HuH-7.5 (cell line): Measurements from ENCODE around the gene ARHGAP27.
A peak's percentile ranks its signal among the peaks of the same experiment; 100 is the strongest.
"Not testable (repeated sequence)": the region's sequence is repeated elsewhere in the genome, so short reads cannot be mapped to it uniquely, and the experiment has no call there.

Source experiments
- DNase-seq: peaks from one replicate; pipeline ENCODE4 v3.0.0; 2011; ENCODE audit warnings: low spot score

Gene ARHGAP27

DNA sequence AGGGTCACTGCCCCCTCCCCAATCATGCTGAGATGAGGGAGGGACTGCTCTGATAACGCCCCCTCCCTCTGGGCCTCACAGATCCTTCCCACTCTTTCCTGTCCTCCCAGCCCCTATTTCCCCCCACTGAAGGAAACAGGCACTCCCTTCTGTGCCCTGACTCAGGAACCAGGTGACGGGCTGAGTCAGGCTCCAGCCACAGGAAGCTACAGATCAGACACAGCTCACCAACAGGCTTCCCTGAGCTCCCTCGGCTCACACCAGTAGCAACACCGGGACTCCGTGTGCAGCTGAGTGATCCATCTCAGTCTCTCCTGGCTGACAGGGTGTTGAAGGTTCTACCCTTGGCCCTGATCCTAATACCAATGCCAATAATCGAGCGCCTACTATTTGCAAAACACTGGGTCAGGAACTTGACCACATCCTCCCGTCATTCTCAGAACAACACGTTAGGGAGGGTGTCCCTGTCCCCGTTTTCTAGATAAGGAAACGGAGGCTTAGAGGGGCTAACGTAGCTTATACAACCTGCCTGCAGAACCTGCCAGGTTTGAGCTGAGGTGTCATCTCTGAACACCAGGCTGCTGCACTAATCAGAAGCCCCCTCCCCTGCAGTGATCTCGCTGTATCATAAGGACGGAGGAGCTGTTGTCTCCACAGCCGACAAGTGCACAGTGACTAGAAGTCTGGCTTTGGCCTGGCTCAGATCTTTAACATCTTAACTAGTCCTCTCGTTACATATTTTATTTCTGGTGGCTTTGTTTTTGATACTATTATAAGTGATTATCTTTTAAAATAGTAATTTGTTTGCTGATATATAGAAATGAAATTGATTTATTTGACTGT is 13.5 kb upstream of the ARHGAP27 start:
- DNase-seq = not testable (repeated sequence)

DNA sequence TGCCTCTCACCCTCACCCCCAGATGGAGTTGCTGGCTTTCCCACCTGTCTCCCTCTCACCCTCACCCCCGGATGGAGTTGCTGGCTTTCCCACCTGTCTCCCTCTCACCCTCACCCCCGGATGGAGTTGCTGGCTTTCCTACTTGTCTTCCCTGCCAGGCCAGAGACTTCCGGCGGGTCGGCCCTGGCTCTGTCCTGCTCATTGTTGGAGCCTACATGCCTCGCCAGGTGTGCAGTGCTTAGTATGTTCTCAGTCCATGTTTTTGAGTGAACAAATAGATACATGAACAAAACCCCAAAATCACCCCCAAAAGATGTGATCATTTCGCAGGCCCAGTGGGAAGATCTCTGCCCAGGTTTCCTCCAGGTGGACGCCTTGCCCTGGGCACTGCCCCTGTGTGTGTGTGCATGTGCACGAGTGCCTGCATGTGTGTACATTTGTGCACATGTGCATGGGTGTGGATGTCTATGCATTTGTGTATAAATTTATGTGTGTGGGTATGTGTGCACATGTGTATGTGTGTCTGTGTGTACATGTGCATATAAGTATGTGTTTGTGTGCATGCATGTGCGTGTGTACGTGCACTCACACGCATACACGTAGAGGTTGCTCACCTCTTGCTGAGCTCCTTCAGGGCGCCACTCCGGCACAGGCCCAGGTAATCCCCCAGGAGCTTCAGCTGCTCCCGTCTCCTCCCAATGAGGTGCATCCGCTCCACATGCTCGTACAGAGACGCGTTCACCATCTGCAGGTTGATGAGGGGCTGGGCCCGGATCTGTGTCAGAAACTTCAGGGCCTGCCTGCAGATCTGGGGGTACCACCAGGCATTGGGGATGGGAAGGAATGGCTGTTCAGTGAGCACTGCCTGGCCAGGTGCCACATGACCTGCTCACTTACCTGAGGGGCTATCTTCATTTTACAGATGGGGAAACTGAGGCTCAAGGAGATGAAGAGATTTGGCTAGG is 12.5 kb upstream of the ARHGAP27 start:
- DNase-seq = not testable (repeated sequence)

DNA sequence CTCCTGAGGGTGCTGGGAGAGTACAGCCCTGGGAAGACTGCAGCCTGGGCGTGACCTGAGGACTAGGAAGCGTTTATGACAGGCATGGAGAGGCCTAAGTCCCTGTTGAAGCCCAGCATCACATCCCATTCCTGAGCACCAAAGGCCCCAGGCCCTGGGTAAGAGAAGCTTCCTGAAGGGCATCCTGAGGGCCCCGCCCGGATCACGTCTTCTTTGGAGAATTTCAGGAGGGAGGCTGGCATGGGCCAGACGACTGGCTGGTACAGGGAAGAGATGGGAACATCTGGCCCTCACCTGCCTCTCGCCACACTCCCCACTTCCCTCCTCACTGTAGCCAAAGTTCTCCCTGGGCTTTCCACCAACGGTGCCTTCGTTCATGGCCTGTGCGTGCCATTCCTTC is 11.6 kb upstream of the ARHGAP27 start:
- not testable (repeated sequence) for DNase-seq

DNA sequence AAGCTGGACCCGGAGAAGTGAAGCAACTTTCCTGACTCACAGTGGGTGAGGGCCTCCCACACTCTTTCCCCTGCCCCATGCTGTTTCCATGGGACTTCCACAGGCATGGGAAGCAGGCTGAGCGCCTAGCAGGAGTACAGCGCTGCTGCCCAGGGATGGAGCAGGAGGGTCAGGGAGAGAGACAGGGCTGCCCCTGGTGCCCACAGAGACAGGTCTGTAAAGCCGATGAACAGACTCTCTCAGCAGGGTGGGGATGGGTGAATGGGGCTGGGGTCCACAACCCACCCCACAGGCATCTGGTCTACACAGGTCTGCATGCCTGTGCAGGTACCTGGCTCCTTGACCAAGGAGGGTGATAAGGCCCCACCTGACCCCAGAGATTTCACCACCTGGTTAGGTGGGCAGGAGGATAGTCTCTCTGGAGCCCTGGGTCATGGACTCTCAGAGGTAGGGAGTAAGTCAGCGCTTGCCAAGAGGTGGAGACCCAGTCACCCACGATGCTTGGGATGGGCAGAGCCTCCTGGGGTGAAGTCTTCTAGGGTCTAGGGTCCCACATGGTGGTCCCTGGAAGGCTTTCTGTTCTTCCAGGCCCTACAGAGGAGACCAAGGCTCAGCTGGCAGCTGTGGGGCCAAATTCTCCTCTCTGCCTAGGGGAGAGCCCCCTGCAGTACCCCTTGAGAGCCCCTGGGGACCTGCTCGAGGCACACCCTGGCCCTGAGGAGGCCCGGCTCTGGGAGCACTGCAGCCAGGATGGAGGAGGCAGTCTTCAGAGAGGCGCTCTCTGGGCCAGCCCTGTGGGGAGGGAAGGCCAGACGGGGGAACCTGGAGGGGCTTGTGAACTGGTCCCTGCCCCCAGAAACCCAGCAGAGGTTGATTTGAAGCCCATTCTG is 10.9 kb upstream of the ARHGAP27 start:
- DNase-seq = not testable (repeated sequence)

DNA sequence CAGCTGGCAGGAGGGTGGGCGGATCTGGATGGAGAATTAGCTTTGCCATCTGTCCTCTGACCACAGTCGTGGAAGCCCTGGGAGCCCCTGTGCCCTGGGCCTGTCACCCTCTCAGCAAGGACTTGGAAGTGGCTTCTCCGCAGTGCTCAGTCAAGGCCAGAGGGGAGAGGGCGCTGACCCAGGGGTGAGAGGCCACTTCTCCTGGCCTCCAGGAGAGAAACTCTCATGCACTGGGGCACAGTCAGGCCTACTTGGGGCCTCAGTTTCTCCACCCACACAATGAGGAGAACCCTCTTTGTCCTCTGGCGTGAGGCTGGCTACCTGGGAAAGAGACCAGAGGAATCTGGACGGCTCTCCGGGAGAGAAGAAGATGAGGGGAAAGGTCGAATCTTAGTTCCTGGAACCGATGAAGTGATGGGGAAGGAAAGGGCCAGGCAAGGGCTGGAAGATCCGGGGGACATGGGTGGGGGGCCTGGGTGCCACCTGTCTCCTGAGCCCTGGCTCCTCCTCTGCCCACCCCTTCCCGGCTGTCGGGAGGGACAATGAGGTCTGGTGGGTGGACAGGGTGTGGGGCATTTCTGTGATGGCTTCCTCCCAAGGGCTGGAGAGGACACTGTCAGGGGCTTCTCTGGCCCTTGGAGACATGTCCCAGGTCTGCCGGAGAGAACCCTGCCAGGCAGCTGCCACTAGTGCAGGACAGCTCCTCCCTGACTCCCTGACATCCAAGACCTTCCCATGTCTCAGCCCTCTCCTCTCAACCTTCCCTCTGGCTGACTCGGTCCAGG is 9.0 kb upstream of the ARHGAP27 start:
- DNase-seq = no peak

DNA sequence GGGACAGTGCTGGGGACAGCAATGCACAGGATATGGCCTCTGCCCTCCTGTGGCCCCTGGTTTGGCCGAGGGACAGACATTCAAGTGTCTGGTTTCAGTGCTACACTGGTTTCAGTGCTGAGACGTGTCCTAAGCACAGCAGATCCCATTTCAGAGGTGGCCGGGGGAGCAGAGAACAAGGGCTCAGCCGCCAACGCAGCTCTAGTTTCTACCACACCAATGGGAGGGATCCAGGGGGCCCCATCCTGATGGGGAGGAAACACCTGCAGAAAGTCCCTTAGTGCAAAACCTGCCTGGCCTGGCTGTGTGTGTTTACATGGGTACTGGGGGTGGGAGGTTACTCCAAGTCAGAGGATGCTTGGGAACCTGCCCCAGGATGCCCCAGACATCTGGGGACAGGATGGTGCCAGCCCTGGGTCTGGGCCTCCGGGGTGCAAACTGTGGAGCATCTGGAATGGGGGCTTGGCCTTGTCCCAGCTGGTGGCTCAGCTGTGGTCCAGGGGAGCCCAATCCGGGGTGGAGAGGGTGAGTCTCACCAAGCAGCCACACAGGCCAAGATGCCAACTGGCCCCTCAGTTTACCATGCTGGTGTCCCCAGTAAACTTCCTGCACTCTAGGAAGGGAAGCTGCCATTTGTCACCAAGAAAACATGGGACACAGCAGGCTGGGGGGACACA is 8.3 kb upstream of the ARHGAP27 start:
- DNase-seq = not testable (repeated sequence)

DNA sequence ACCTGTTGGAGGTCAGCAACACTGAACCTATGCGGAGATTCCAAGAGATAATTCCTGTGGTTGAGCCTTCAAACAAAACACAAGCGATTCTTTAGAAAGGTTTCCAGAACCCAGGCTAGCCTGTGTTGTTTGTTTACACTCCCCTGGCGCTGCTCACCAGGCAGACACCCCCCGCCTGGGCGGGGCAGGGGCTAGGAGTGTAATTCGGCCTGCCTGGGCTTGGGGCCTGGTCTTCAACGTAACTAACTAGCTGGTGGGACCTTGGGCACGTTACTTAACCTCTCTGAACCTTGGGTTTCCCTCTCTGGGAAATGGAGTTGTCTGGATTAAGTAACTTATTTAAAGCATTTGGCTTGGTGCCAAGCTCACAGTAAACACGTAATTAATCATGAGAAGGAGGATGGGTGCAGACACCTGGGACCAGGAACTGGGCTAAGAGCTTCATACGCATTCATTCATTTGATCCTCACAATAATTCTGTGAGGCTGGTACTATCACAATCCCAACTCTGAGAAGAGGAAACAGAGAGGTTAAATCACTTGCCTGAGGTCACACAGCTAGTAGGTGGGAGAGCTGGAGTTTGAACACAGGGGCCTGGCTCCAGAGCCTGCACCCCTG is 7.6 kb upstream of the ARHGAP27 start:
- peak; percentile 45 for DNase-seq

DNA sequence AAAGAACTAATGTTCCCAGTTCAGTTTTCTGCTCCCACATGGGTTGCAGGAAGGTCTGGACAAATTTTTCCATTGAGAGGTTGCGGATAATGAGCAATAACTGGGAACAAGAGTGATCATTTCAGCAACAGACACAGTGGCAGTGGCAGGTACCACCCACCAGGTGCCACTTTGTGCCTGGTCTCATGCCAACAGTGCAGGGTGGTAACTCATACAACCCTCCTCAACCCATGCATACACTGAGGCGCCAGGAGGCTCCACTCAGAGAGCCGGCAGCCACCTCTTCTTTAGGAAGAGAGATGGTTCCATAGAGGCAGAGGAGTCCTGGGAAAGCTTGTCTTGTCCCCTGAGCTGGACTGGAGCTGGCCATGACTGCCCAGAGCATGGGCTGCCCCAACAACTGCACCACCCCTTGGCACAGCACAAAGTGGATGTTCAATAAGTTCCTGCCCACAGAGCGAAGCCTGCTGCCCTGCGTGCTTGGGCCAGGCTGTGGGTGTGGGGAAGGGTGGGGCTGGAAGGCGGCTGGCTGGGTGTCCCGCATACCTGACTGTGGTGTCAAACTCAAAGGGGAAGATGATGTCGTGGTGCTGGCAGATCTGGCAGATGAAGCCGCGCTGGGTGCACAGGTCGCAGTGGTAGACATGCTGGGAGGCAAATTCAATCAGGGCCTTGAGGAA is 6.4 kb upstream of the ARHGAP27 start:
- DNase-seq = no peak

DNA sequence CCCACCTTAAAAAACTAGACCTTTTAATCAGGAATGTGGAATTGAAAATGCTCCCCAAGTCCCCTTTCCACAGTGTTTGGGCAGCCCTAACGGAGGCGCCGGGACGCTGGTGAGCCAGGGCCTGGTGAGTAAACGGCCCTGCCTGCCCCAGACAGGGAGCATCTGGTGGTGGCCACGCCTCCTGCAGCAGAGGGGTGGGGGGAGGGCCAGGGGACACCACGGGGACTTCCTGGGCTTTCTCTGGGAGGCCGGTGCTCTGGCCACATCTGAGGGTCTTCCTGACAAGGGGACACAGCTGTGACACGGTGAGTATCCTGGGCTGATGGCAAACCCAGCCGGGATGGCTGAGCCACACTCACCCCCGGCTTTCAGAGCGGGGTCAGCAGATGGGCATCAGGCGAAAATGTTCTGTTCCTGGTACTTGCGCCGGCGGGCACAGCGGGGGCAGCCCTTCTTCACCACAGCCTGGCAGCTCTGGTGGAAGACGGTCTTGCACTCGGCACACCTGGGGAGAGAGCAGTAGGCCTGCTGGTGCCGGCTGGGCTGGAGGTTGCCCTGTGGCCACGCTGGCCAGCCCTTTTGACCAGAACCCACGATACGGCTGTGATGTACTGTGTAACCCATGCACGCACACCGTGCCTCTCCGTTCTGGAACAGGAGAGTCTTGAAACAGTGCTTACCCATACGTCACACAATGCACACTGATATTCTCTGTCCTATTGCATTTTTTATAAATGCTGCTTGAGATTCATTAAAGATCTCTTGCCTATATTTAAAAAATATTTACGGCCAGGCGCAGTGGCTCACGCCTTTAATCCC is 5.0 kb upstream of the ARHGAP27 start:
- DNase-seq = no peak

DNA sequence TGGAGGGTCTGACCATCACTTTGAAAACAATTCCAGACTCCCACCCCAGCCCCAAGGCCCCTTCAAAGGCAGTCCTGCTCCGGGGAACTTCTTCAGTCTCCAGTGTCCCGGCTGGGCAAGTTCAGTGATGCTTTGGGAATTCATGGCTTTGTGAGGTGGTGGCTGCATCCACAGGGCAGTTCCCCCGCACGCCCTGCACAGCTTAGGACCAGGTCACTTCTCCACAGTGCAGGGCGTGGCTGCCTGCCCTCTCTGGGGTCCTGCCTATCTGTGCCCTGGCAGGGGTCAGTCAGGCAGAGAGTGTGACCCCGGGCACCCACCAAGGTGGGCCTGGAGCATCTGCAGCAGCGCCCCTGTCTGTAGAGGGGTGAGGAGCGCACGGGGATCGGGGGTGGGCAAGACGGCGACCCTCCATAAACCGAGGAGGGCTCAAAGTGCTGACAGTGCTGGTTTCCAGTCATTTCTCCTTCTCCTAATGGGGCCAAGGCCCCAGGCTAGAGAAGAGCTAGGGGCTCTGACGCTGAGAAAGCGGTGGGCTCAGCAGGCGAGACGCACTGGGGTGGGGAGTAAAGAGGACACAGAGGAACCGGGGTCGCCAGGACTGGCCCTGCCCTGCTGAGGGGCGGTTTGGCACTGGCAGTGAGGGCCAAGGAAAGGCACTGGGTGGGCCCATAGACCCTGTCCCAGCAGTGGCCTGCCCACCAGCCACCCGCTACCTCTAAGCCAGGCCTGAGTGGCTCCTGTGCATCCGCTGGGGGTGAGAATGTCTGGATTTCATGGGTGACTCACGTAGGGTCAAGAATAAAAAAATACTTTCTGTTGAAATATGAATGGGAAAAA is 4.2 kb upstream of the ARHGAP27 start:
- no peak for DNase-seq

DNA sequence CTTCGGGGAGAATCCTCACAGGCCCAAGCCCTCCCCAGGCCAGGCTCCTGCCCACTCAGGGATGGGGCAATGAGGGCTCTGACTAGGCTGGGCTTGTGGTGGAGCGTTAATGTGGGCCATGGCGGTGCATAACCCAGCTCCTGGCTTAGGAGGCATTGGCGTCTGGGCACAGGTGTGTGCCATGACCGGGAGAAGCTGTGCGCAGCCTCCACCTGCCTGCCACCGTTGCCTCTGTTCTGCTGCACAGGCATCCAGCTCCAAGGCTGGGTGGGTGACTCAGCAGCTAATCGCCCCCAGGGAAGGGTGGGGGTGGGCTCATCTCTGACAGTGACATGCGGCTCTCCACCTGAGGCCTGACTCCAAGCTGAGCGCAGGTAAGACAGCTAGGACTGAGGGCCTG is 3.5 kb upstream of the ARHGAP27 start:
- DNase-seq = no peak

DNA sequence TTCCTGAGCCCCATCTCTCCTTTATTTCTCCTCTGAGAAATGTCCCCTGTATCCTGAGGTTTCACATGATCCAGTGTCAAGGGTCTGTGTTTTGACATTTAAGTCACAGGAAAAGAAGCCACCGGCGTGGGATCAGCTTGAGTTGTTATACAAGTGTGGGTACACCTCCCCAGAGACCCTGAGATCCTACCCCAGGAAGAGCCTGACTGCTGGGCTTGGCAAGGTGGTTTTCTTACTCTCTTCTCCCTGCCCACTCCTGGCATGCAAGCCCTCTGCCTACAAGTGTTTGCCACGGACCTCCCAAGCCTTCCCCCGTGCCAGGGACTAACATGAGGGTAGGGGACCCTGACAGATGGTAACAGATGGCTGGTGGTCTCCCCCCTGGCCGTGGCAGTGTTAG is 2.8 kb upstream of the ARHGAP27 start:
- no peak for DNase-seq

DNA sequence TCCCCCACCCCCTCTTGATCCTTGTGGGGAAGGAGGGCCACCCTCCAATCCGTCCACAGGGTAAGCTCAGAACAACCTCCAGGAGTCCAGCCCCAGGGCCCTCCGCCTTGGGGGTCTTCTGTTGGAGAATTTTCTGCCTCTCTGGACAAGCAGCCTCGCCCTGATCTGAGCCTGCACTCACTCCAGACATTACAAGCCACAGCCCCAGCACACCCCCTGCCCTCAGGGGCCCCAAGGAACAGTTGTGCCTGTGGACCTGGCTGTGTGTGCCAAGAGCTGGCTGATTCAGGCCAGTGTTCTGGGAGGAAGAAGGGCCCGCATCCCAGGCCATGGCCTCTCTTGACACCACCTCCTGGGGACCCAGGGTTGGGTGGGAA is 477 bp upstream of the ARHGAP27 start:
- DNase-seq = no peak

DNA sequence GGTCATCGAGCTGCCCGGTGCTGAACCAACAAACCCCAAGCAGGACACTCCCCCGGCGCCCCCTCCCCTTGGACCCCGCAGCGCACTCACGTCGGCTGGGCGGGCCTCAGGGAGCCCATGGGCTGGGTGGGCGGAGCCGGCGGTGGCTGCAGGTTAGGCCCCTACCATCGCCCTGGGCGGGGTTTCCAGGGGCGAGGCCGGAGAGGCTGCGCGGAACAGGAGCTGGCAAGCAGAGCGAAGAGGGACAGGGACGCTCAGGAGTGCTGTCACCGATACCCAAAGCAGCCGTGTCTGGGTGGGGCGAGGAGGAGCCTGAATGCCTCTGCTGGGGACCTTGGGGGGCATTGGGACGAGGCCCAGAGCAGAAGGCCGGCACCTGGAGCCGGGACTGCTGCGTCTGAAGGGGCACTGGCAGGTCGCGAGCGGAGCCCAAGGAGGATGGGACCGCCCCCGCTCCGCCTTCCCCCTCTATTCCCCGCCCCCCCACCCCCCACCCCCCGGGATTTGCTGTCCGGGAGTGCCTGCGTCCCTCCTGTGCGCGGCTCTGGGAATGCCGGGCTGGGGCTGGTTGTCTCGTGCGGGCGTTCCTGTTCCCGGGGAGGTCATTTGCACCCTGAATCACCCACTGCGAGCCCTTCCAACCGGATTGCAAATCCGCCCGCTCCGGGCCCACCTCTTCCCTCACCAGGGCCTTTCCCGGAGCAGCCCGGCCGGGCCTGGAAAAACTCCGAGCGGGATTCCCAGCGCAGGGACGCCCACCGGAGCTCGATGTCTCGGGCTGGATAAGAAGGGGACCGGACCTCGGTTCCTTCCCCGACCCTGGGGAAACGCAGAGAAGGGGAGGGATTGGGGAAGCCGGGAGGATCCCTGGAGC is 902 bp downstream of the ARHGAP27 start:
- DNase-seq = peak; percentile 99

DNA sequence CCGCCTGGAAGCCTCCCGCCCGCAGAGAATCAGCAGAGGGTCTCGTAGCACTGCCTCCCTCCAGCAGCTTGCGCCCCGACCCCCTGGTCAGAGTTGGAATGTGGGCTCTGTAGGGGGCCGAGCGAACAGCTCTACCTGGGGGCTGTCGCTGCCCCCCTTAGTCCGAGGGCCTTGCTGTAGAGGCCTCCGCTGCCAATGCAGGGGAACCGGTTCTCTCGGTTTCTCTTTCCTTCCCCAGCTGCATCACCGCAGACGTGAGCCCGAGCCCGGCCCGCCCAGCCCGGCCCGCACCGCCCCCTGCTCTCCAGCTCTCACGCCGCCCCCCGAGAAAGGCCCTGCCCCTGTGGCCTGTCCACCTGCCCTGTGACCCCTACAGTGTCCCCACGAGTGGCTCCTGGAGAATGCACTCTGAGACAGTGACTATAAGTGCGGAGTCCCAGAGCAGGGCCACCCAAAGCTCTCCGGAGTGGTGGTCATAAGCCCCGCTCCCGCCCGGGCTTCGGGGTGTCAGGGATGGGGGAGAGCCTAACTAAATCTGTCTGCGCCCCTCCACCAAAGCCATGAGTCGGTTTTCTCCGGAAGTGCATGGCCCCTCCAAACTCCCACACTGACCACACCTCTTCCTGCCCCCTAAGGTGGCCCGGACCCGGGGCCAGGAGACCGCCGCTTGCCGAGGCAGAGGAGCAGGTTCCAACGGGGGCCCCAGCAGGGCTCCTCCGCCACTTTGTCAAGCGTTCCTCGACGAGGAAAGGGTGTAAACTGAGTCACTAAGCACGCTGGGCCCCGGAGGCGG is 1.7 kb downstream of the ARHGAP27 start:
- DNase-seq = peak; percentile 63
